Measurements from ENCODE around the gene LRPAP1. TPM values are rescaled to one million over a fixed set of nuclear protein-coding genes. Genes with fewer than 3 reads are reported as not detected.

Gene LRPAP1
- total and polyA plus RNA-seq, 10 of the 15 experiments (the other 5 are each of a cell fraction or from before 2014, with no cell fraction given), result 1.0 to 100 (median 51.1) TPM

- TF ChIP-seq YBX1 (IDR thresholded peaks at IDR 0.05) (no peak), MEF2B (IDR thresholded peaks at IDR 0.05; ENCODE audit: partially characterized antibody, poor library complexity, severe bottlenecking) (no peak), POLR2AphosphoS2 (IDR thresholded peaks at IDR 0.05; ENCODE audit: low read depth, low read length) (no peak), BCL3 (IDR thresholded peaks at IDR 0.05; ENCODE audit: borderline replicate concordance, insufficient read depth, low read depth, low read length, poor library complexity, severe bottlenecking) (no peak), DPF2 (IDR thresholded peaks at IDR 0.05) (no peak), CHD1 (IDR thresholded peaks at IDR 0.05; ENCODE audit: low read depth, low read length) (no peak), SUZ12 (IDR thresholded peaks at IDR 0.05; ENCODE audit: unreplicated experiment) (no peak), ZZZ3 (IDR thresholded peaks at IDR 0.05; ENCODE audit: control insufficient read depth, insufficient read length, low read depth) (no peak), KLF5 (IDR thresholded peaks at IDR 0.05; ENCODE audit: partially characterized antibody) (no peak)
- TF ChIP-seq, protein P1, sequence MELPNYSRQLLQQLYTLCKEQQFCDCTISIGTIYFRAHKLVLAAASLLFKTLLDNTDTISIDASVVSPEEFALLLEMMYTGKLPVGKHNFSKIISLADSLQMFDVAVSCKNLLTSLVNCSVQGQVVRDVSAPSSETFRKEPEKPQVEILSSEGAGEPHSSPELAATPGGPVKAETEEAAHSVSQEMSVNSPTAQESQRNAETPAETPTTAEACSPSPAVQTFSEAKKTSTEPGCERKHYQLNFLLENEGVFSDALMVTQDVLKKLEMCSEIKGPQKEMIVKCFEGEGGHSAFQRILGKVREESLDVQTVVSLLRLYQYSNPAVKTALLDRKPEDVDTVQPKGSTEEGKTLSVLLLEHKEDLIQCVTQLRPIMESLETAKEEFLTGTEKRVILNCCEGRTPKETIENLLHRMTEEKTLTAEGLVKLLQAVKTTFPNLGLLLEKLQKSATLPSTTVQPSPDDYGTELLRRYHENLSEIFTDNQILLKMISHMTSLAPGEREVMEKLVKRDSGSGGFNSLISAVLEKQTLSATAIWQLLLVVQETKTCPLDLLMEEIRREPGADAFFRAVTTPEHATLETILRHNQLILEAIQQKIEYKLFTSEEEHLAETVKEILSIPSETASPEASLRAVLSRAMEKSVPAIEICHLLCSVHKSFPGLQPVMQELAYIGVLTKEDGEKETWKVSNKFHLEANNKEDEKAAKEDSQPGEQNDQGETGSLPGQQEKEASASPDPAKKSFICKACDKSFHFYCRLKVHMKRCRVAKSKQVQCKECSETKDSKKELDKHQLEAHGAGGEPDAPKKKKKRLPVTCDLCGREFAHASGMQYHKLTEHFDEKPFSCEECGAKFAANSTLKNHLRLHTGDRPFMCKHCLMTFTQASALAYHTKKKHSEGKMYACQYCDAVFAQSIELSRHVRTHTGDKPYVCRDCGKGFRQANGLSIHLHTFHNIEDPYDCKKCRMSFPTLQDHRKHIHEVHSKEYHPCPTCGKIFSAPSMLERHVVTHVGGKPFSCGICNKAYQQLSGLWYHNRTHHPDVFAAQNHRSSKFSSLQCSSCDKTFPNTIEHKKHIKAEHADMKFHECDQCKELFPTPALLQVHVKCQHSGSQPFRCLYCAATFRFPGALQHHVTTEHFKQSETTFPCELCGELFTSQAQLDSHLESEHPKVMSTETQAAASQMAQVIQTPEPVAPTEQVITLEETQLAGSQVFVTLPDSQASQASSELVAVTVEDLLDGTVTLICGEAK (IDR thresholded peaks at IDR 0.05; ENCODE audit: borderline replicate concordance), result no peak
- TF ChIP-seq, protein P2, sequence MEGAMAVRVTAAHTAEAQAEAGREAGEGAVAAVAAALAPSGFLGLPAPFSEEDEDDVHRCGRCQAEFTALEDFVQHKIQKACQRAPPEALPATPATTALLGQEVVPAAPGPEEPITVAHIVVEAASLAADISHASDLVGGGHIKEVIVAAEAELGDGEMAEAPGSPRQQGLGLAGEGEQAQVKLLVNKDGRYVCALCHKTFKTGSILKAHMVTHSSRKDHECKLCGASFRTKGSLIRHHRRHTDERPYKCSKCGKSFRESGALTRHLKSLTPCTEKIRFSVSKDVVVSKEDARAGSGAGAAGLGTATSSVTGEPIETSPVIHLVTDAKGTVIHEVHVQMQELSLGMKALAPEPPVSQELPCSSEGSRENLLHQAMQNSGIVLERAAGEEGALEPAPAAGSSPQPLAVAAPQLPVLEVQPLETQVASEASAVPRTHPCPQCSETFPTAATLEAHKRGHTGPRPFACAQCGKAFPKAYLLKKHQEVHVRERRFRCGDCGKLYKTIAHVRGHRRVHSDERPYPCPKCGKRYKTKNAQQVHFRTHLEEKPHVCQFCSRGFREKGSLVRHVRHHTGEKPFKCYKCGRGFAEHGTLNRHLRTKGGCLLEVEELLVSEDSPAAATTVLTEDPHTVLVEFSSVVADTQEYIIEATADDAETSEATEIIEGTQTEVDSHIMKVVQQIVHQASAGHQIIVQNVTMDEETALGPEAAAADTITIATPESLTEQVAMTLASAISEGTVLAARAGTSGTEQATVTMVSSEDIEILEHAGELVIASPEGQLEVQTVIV (IDR thresholded peaks at IDR 0.05; ENCODE audit: borderline replicate concordance, partially characterized antibody), result no peak
Observed at GRCh38 chr4:3477750-3478430, 54.3 kb downstream of the LRPAP1 start (continued).

All from GM12878 (cell line).